GM21515 (cell line): ENCODE data around the gene ANKRD29.

Experiments used
- ATAC-seq: cut with Tn5 transposase; IDR thresholded peaks from one replicate; pipeline ENCODE4 v1.9.1; 2021; ENCODE audit not compliant: unreplicated experiment

ANKRD29 gene, protein sequence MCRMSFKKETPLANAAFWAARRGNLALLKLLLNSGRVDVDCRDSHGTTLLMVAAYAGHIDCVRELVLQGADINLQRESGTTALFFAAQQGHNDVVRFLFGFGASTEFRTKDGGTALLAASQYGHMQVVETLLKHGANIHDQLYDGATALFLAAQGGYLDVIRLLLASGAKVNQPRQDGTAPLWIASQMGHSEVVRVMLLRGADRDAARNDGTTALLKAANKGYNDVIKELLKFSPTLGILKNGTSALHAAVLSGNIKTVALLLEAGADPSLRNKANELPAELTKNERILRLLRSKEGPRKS

DNA sequence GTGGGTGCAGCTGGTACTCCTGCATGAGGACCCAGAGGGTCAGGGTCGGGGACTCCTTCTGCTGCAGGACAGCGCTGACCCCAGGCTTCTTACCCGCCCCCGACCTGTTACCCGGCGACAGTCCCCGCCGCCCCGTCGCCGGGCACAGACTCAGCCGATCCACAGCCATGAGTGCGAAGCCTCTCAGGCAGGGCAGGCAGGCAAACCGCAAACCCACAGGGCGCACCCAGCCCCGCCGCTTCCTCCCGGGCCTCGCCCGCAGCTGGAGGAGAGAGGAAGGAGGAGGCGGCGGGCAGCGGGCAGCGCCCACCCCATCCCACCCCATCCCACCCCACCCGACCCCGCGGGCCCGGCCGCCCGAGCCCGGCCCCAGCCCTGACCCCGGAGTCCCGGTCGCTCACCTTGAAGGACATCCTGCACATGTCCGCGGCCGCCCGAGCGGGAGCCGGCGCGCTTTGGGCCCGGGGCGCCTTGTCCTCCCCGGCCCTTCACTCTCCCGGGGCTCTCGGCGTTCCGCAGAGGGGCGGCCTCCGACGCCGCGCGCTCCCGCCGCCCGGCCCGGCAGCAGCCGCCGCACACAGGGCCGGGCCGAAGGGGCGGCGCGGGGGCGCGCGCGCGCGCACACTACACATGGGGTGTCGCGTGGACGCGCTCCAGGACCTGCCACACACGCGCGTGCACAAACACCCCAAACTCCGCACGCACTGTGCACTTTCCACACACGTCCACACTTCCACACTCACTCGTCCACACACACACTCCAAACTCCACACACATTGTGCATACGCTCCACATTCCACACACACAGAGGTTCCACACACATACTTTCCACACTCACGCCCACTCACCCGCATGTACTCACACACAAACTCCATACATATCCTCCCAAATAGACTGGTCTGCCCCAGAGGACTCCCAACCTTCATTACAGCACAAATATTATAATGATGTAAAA lies at the start of gene ANKRD29:
ANKRD29 (minus strand) TSS at position 603 of the 955 bp plus-strand sequence; CDS start at position 422, 181 bp downstream.
- ATAC-seq, result no peak

DNA sequence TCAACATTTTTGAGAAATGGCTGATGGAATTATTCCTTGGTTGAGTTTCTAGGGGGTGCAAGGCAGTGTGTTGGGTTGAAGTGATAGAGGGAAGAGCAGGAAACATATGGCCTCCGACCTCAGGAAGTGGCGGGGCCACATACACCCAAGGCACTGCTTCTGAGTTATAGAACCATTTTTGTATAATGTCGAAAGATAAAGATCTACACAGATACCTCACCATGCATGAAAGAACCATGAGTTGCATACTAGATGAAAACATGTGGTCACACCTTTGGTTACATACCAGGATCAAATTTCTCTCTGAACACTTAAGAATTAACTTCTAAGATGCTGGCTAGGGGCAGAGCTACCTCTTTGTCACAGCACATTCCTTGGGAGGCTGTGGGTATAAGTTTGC lies 49.7 kb upstream of the ANKRD29 start:
- ATAC-seq, result no peak

DNA sequence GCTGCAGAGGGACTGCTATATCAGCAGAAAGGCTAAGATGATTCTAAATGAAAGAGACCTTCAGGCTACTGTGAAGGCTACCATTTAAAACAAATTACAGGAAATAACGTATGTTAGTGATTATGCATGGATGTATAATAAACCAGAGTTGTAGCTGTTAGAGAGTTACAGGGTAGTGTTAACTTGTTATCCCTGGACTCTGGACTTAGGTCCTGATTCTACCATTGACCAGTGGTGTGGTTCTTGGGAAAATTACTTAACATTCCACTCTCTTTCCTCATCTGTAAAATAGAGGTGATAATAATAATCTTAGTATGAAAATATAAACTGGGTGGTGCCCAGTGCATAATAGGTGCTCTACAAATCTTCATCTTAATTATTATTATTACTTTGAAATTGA lies 48.7 kb upstream of the ANKRD29 start:
- no peak for ATAC-seq

DNA sequence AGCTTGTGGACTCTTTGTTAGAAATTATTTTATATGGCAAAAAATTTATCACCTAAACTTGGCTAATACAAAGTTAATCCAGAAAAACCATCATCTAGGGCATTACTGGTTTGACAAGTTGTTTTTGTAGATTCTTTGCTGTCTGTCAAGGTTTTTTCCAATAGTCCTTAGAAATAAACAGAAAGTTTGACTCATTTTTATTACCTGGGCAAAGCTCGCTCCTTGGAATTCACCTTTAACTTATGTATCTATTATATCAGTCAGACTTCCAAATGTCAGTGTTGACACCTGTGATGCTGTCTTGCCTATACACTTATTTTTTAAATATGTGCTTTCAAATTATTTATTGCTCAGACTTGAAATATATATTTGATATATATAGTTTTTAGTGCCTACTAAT lies 48.2 kb upstream of the ANKRD29 start:
- ATAC-seq, result no peak

DNA sequence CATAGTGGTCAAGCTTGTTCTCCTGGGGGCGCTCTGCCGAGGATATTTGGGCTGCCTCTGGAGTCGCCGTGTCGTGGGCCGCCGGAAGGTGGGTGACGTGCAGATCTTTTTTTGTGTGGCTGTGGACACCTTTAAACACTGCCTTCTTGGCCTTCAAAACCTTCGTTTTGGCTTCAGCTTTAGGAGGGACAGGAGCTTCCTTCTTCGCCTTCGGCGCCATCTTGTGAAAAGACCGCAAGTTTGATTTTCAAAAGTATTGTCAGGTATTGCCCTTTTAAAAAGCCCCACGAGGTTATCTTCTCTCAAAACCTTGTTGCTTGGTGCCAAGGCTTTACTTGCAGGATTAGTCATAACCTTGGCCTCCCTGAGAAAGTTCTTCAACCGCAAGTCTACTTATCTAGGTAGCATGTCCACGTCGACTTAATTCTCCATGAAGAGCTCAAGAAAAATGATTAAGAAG lies 47.4 kb upstream of the ANKRD29 start:
- ATAC-seq, result no peak

DNA sequence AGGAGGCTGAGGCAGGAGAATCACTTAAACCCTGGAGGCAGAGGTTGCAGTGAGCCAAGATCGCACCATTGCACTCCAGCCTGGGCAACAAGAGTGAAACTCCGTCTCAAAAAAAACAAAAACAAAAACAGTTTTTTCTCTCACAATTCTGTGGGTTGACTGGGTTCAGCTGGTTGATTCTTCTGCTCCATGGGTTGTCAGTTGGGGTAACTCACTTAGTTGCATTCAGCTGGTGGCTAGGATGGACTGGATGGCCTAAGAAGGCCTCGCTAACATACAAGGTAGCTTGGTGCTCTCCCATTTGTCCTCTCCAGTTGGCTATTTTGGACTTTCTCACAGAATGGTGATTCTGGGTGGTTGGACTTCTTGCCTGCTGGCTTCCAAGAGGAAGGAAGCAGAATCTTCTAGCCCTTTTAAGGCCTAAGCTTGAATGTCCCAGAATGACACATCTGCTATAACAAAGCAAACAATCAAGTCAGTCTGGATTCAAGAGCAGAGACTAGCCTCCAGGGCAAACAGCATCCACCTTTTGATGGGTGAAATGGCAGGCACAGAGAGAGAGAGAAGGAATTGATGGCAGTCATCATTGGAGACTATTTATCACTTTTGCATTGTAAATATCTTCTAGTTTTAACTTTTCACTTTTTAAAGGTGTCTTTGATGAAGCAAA lies 44.4 kb upstream of the ANKRD29 start:
- no peak for ATAC-seq

DNA sequence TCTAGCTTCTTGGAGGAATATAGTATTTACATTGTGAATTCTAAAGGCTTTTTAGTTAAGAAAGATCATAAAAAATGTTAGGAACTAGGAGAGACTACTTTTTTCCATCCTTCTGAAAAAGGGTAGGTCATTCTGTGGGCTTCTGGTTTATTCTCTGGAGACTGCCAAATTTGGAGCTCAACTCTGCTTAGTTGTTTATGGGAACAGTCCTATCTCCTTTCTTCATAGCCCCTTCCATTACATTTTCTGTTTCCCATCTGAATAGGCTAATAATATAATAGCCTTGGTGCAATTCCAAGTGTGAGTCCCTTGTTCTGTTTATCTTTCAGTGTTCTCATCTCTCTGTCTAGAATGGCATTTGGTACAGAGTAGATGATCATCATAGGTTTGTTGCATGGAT lies 42.1 kb upstream of the ANKRD29 start:
- ATAC-seq, result no peak

DNA sequence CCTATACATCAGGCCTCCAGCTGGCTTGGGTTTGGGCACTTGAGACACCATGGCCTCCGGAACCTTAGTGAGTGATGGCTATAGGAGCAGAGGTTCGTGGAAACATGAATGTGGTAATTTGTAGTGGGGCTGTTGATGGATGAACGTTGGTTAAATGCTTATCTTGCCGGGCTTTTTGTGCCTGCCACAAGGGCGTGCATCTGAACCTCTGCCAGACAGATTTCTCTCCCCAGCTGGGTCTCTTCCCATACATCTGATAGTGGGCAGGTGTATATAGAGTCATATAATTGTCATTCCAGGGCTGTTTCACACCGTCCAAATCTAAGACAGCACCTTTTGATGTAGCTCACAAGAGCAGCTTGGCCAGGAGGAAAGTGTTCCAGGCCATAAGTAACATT lies 41.3 kb upstream of the ANKRD29 start:
- ATAC-seq, result no peak

DNA sequence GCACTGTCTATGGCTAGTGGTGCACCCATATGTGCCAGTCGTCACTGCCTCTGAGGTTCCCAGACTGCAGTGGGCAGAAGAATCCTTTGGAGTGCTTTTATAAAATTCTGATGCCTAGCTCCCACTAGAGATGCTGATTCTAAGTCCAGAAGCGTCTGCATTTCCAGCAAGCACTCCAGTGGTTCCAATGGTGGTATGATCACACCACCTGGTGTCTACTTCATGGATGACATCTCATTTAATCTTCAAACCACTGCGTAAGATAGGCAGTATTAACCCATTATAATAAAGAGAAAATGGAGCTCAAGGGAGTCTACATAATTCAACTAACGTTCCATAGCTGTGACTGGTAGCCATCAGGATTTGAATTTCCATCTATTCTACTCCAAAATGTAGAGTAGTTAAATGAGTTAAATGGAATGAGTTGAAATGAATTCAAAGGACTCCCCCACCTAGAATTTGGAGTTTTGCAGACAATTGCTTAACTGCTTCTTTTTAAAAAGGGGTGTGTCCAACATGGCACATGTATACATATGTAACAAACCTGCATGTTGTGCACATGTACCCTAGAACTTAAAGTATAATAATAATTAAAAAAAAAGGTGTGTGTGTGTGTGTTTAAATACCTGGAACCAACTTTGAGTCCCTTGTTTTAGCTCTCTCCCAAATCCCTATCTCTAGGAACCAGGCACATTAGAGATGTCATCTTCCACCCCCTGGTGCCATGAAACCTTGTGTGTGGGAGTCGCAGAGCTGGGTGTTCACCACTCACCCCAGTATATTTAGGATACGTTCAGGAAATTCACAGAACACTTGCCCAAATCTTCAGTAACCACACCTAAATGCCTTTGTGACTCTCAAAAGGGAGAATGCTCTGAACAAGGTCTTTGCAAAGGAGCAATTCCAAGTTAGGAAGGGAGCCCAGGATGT lies 40.6 kb upstream of the ANKRD29 start:
- ATAC-seq, result no peak

DNA sequence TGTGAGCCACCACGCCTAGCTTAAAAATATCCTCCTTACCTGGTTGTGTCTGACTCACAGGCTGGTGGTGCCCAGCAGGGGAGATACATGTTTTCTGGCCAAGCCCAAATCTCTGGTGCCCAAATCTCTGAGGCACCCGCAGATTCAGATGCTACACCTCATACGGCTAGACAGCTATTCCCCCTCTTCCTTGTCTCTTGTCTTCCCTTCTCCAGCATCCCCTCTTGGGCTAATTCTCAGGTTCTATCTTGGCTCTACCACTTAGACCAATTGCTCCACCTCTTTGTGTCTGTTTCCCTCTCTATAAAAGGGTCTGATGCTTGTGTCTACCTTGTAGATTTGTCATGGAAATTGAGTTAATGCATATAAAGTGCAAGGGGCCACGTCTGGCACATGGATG lies 39.9 kb upstream of the ANKRD29 start:
- ATAC-seq, result no peak

DNA sequence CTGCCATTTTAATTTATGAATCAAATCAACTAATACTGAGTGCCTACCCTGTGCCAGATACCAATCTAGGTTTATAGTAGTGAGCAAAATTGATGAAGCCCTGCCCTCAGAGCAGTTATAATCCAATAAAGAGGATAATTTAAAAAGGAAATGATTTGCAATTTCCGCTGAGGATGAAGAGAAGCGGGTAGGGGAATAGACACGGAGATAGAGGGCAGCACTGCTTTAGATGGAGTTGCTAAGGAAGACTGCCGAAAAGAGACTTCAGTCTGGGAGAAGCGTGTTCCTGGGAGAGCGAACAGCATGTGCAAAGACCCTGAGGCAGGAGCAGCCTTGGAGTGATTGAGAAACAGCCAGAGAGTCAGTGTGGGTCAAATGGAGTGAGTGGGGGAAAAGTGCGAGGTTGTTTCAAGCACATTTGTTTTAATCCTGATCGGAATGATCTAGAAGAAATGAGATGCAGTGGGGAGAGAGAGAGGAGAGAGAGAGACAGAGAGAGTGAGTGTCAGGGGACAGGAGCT lies 38.9 kb upstream of the ANKRD29 start:
- ATAC-seq, result no peak

DNA sequence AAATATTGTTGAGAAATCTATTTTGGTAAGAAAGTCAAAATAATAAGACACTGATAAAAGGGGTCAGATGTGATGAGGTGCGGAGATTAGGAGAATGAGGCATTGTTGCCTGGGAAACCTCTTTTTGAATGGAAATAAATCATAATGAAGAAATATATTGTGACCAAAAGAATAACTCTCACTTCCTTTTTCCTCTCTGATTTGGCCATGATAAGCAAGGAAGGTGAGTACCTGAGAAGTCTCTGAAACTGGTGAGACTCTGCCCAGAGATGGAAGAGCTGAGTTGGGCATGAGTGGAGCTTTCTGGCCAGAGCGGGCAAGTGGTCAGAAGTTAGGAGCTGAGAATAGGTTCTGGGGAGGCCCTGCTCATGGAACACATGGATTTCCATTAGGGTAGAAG lies 38.3 kb upstream of the ANKRD29 start:
- ATAC-seq, result no peak

DNA sequence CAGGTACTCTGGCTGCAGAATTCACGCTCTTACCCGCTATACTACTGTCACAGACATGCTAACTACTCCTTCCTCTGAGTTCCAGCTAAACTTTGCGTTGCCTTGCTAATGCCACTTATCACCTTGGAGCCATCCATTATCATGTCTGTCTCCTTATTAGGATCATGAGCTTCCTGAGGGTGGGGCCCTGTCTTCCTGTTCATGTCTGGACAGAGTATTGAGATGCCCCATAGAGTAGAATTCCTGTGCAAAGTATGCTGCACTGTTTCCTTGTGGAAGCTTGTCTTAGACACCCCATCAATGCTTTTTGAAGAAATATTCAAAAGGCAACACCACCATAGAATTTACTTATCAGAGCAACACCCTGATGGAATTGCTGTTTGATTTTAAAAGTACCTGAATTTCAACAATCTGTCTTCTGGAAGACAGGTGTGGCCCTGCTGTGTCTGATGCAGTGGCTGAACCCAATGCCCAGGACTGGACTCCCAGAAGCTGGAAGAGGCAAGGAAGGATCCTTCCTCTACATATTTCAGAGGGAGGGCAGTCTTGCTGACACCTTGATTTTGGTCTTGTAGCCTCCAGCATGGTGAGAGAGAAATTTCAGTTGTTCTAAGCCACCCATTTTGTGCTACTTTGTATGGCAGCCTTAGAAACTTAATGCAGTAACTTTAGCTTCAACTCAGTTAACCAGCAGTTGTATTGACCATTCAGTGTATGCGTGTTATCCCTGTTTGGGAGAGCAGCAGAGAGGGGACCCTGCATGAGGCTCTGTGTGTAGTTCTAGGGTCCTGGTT lies 32.1 kb upstream of the ANKRD29 start:
- ATAC-seq, result no peak

DNA sequence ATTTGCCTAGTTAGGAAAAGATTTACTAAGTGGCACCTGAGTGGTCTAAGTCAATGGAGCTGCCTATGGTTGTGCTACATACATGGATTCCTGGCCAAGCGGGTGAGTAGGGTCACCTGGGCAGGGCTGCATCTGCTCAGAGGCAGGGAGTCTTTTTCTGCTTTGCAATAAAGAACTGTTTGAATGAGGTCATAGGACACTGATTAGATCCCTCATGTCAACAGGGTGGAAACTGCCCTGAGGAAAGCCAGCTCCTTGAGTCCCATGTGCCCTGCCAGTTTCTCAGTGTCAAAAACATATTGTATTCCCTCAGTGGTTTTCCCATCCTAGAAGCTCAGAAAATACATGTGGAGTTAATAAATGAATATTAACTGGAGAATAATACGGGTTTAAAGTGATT lies 31.1 kb upstream of the ANKRD29 start:
- no peak for ATAC-seq

DNA sequence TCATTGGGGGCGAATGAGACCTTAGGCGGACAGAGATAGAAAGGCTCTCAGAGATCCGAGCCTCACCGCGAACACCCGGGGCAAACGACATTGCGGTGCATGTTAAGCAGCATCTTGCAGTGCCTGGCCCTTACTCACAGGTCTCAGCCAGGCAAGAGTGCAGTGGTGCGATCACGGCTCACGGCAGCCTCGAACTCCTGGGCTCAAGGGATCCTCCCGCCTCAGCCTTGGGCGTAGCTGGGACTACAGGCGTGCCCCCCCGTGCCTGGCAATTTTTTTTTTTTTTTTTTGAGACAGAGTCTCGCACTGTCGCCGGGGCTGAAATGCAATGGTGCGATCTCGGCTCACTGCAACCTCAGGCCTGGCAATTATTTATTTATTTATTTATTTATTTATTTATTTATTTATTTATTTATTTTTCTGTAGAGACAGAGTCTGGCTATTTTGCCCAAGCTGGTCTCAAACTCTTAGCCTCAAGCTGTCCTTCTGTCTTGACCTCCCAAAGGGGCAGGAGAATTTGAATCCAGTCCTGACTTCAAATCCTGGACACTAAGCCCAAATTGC lies 27.9 kb upstream of the ANKRD29 start:
- no peak for ATAC-seq

DNA sequence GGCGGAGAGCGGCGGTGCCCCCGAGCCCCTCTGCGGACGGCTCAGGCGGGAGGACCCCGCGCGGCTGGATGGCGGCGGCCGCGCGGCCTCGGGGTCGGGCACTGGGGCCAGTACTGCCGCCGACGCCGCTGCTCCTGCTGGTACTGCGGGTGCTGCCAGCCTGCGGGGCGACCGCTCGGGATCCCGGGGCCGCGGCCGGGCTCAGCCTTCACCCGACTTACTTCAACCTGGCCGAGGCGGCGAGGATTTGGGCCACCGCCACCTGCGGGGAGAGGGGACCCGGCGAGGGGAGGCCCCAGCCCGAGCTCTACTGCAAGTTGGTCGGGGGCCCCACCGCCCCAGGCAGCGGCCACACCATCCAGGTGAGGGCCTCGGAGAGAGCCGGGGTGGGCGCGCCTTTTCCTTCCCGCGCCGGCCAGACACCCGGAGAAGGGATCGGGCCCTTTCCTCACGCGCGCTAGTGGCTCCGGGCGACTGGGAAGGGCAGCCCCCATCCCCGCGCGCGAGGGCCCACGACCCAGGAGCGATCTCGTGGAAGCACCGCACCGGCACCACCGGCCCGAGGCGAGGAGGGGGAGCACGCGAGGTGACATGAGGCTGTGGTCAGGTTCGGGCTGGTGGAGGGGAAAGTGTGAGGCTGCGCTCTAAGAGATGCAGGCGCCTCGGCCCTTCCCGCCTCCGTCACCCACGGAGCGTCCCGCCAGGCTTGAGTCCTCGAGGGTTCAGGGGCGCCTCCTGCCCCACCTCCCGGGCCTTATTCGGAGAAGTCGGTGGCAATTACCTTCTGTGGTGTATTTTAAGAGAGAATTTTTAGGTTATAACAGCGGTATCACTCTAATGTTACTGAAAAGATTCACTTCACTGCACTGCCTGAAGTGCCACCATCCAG lies 27.1 kb upstream of the ANKRD29 start:
- ATAC-seq, result no peak

DNA sequence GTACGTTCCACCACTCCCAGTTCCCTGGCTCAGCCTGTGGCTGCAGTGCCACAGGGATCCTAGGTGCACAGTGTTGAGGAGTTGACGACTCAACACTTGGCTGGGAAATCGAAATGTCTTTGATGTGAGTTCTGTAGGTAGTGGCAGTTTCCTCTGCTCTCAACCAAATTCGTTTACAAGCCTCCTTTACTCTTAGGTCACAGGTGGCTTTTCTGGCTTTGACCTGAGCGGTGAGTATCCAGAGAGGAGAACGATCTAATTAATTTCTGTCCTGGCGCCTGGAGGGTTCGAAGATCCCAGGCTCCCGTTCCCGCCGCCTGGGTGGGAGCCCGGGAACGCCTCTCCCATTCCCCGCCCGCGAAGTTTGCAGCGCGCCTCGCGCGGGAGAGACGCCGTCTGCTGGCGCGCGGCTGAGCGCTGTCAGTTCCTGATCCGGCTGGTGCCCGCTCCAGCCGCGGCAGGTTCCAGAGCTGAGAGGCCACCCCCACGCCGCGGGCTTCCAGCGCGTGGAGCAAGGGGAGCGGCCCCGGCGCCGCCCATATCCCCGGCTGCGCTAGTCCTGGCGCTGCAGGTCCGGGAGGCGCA lies 26.4 kb upstream of the ANKRD29 start, which contains the start of gene LAMA3:
LAMA3 (plus strand) TSS at position 423 of the 585 bp plus-strand sequence. CDS start 231 bp downstream, outside the sequence.
- ATAC-seq, result no peak

DNA sequence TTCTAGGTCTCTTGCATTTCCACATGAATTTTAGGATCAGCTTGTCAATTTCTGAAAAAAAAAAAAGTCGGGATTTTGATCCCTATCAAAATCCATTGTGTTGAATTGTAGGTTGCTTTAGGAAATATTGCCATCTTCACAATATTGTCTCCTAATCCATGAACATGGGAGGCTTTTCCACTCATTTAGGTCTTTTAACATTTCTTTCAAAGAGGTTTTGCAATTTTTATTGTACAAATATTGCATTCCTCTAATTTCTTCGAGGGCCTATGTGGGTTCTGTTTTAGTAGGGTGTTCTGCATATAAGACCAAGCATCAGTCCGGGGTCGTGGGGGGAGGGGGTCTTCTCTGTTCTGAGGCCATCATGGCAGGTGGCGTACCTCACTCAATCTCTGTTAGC lies 25.8 kb upstream of the ANKRD29 start:
- ATAC-seq, result no peak
